B cell (primary cell): Measurements from ENCODE around the gene NKAIN2. TPM values are rescaled to one million over a fixed set of nuclear protein-coding genes. Genes with fewer than 3 reads are reported as not detected.

ENCODE experiments used
- ATAC-seq: fragments of 200-7000 bp; cut with Tn5 transposase; one replicate; pipeline ENCODE4 v1.10.0; 2021; ENCODE audit warnings: low read depth, mild to moderate bottlenecking, moderate number of reproducible peaks, moderate library complexity
- CTCF ChIA-PET: fragments of 350-600 bp; sonication (Branson Sonifier 250); formaldehyde crosslinking; loops from one replicate; lab custom pipeline; 2021; ENCODE audit warnings: antibody characterized with exemption, inconsistent platforms; lab: Charles Lee
- POLR2A ChIA-PET: fragments of 350-600 bp; sonication (Branson Sonifier 250); formaldehyde crosslinking; loops from one replicate; lab custom pipeline; 2021; ENCODE audit warnings: antibody characterized with exemption; lab: Charles Lee
- DNase-seq: peaks from one replicate; pipeline ENCODE4 v3.0.0; 2013
- H2AFZ ChIP-seq: 2 replicates; pipeline ENCODE4 v1.6.1; 2012; ENCODE audit warnings: mild to moderate bottlenecking, low read depth, low read length; ENCODE audit not compliant: insufficient read depth, poor library complexity, severe bottlenecking
- H3K27ac ChIP-seq, 2 donors: 1 replicate in 1 of 2; 2 replicates in 1 of 2; pipeline ENCODE4 v1.5.1; 2012 to 2013; ENCODE audit warnings: low read length in 2 of 2, mild to moderate bottlenecking in 2 of 2, moderate library complexity in 1 of 2
- H3K27me3 ChIP-seq, 4 experiments: fragments of 200-600 bp in 1 of 4; sonication (generic) in 1 of 4; replicated peaks in 1 of 4; 1 replicate in 2 of 4; 2 replicates in 2 of 4; pipeline versions ENCODE4 v1.6.1 to v1.7.0; 2013 to 2016; ENCODE audit warnings: low read length in 3 of 4, mild to moderate bottlenecking in 2 of 4, mixed read lengths in 1 of 4, moderate library complexity in 1 of 4; ENCODE audit not compliant: insufficient read depth in 4 of 4, control insufficient read depth in 3 of 4; ENCODE audit errors: control extremely low read depth in 1 of 4
- H3K36me3 ChIP-seq, 2 experiments: replicated peaks in 1 of 2; 1 replicate in 1 of 2; 2 replicates in 1 of 2; pipeline versions ENCODE4 v1.6.1 to v1.7.1; 2013; ENCODE audit warnings: low read length in 1 of 2; ENCODE audit not compliant: insufficient read depth in 2 of 2, control insufficient read depth in 1 of 2; ENCODE audit errors: control extremely low read depth in 1 of 2, extremely low read depth in 1 of 2
- H3K4me1 ChIP-seq, 2 donors: fragments of 200-600 bp in 1 of 2; sonication (generic) in 1 of 2; 1 replicate in 1 of 2; 2 replicates in 1 of 2; pipeline versions ENCODE4 v1.5.1 to v1.6.1; 2013 to 2017; ENCODE audit warnings: low read length in 2 of 2; ENCODE audit not compliant: control insufficient read depth in 2 of 2, insufficient read depth in 2 of 2
- H3K4me2 ChIP-seq: replicated peaks from 2 replicates; pipeline ENCODE3; 2012; ENCODE audit warnings: mild to moderate bottlenecking, low read depth, low read length; ENCODE audit not compliant: poor library complexity, severe bottlenecking
- H3K4me3 ChIP-seq, 5 experiments: fragments of 200-600 bp in 1 of 5; sonication (generic) in 1 of 5; 1 replicate in 3 of 5; 2 replicates in 2 of 5; pipeline versions ENCODE4 v1.5.1 to v1.7.0; 2011 to 2016; ENCODE audit warnings: low read length in 4 of 5, mild to moderate bottlenecking in 4 of 5, low read depth in 2 of 5, control low read depth in 1 of 5, moderate library complexity in 1 of 5; ENCODE audit not compliant: insufficient read depth in 1 of 5; ENCODE audit errors: control extremely low read depth in 1 of 5, extremely low read depth in 1 of 5
- H3K79me2 ChIP-seq: fragments of 200-600 bp; sonication (generic); one replicate; pipeline ENCODE4 v1.6.0; 2016; ENCODE audit warnings: low read length; ENCODE audit not compliant: control insufficient read depth, insufficient read depth
- H3K9ac ChIP-seq: fragments of 200-600 bp; sonication (generic); 2 replicates; pipeline ENCODE4 v1.6.1; 2017; ENCODE audit warnings: mild to moderate bottlenecking, low read length, moderate library complexity
- H3K9me3 ChIP-seq, 3 donors: one replicate each; pipeline versions ENCODE4 v1.6.1 to v1.7.1; 2013; ENCODE audit warnings: low read length in 2 of 3; ENCODE audit not compliant: control insufficient read depth in 2 of 3, insufficient read depth in 1 of 3; ENCODE audit errors: control extremely low read depth in 1 of 3
- H4K20me1 ChIP-seq: 2 replicates; pipeline ENCODE4 v1.6.0; 2012; ENCODE audit warnings: mild to moderate bottlenecking, low read length; ENCODE audit not compliant: insufficient read depth, control insufficient read depth, poor library complexity, severe bottlenecking
- H3K27ac Mint-ChIP-seq: one replicate; pipeline ENCODE4 v1.8.0; 2021; ENCODE audit warnings: mixed read lengths
- H3K27me3 Mint-ChIP-seq: one replicate; pipeline ENCODE4 v1.8.0; 2021; ENCODE audit warnings: mixed read lengths
- H3K4me1 Mint-ChIP-seq: one replicate; pipeline ENCODE4 v1.8.0; 2021; ENCODE audit warnings: mixed read lengths
- H3K4me3 Mint-ChIP-seq: one replicate; pipeline ENCODE4 v1.8.0; 2021; ENCODE audit warnings: mixed read lengths
- H3K9me3 Mint-ChIP-seq: one replicate; pipeline ENCODE4 v1.8.0; 2022; ENCODE audit warnings: mixed read lengths; ENCODE audit not compliant: insufficient read depth
- EZH2 ChIP-seq: IDR thresholded peaks from 2 replicates; pipeline ENCODE4 v1.6.1; 2012; ENCODE audit warnings: borderline replicate concordance, low read depth, mild to moderate bottlenecking, moderate library complexity, low read length; ENCODE audit not compliant: insufficient read depth, poor library complexity, severe bottlenecking
- WGBS: methylation state at CpG from one replicate; pipeline ENCODE4 v1.1.5; 2013; ENCODE audit warnings: missing lambda C conversion rate; ENCODE audit not compliant: insufficient coverage; 5-methylcytosine and 5-hydroxymethylcytosine counted together
- intact Hi-C: fragments of 100-400 bp; cut with micrococcal nuclease; formaldehyde crosslinking; loops from one replicate; pipeline ENCODE4 v1.10.0; 2022
- polyA plus RNA-seq: library from polyadenylated mRNA; depleted of rRNA; stranded (reverse); fragments of >200 nt; gene quantifications from 2 replicates; pipeline ENCODE4 v1.2.3, GENCODE V29; 2012
- total RNA-seq, 2 donors: library from RNA; stranded (reverse); fragments of 120-200 nt in 1 of 2; gene quantifications; 1 replicate in 1 of 2; 2 replicates in 1 of 2; pipeline versions ENCODE4 v1.2.3 to v1.2.4, GENCODE V29; 2013 to 2022
- TF ChIP-seq, protein P1 (sequence below): fragments of 200-600 bp; IDR thresholded peaks from one replicate; pipeline ENCODE4 v1.8.0; 2022; ENCODE audit warnings: antibody characterized with exemption, mild to moderate bottlenecking

NKAIN2 gene
- total and polyA plus RNA-seq, 2 donors (not counting 1 experiment from before 2014, with no cell fraction given): not detected

- DNase-seq (no peak), ATAC-seq (no peak)
- Mint-ChIP-seq H3K27me3 (no peaks in the 10 kb centered on the region), H3K9me3 (peaks cover 3% of the 10 kb centered on the region), H3K4me3 (no peak overlapping the region), H3K27ac (no peak overlapping the region), H3K4me1 (no peaks in the 10 kb centered on the region)
- no peaks in the 10 kb centered on the region for H4K20me1 ChIP-seq
- no CpG with 5 or more reads among the region's 1 CpG for WGBS
- H3K9me3 ChIP-seq: no peaks in the 10 kb centered on the region
- H3K9ac ChIP-seq: no peak overlapping the region
- intact Hi-C loops: no loop called here
- ChIA-PET CTCF (no interaction called here), POLR2A (no interaction called here)
- no peaks in the 10 kb centered on the region for H3K27me3 ChIP-seq
- H3K4me2 ChIP-seq: no peak overlapping the region
- H2AFZ ChIP-seq: no peak overlapping the region
- H3K27ac ChIP-seq: no peak overlapping the region
- no peak overlapping the region for H3K4me3 ChIP-seq
- no peaks in the 10 kb centered on the region for H3K4me1 ChIP-seq
- no peak for TF ChIP-seq EZH2
- TF ChIP-seq, protein P1, sequence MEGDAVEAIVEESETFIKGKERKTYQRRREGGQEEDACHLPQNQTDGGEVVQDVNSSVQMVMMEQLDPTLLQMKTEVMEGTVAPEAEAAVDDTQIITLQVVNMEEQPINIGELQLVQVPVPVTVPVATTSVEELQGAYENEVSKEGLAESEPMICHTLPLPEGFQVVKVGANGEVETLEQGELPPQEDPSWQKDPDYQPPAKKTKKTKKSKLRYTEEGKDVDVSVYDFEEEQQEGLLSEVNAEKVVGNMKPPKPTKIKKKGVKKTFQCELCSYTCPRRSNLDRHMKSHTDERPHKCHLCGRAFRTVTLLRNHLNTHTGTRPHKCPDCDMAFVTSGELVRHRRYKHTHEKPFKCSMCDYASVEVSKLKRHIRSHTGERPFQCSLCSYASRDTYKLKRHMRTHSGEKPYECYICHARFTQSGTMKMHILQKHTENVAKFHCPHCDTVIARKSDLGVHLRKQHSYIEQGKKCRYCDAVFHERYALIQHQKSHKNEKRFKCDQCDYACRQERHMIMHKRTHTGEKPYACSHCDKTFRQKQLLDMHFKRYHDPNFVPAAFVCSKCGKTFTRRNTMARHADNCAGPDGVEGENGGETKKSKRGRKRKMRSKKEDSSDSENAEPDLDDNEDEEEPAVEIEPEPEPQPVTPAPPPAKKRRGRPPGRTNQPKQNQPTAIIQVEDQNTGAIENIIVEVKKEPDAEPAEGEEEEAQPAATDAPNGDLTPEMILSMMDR: no peak
- H3K36me3 ChIP-seq: no peaks in the 10 kb centered on the region
- H3K79me2 ChIP-seq: no peaks in the 10 kb centered on the region
These were observed 481.5 kb downstream of the NKAIN2 start for GRCh38 chr6:124285146-124285545.

GRCh38 chr6:124294574-124295200, 491.0 kb downstream of the NKAIN2 start:
- DNase-seq (no peak), ATAC-seq (no peak)
- Mint-ChIP-seq H3K27me3 (no peaks in the 10 kb centered on the region), H3K27ac (no peak overlapping the region), H3K9me3 (no peaks in the 10 kb centered on the region), H3K4me3 (no peak overlapping the region), H3K4me1 (no peaks in the 10 kb centered on the region)
- ChIA-PET CTCF (no interaction called here), POLR2A (no interaction called here)
- Histone ChIP-seq H3K79me2 (no peaks in the 10 kb centered on the region), H3K9ac (no peak overlapping the region), H3K4me2 (no peak overlapping the region), H3K4me1 (no peaks in the 10 kb centered on the region), H3K9me3 (no peaks in the 10 kb centered on the region), H3K4me3 (no peak overlapping the region), H3K36me3 (no peaks in the 10 kb centered on the region), H2AFZ (no peak overlapping the region), H3K27ac (no peak overlapping the region), H3K27me3 (no peaks in the 10 kb centered on the region), H4K20me1 (no peaks in the 10 kb centered on the region)
- intact Hi-C loops: no loop called here
- TF ChIP-seq, protein P1: no peak
- no peak for TF ChIP-seq EZH2
- WGBS: no CpG with 5 or more reads among the region's 2 CpGs
